ENCODE measurements around the gene DENND1A.

The DENND1A gene

GRCh38 chr9:123360161-123361085 lies 569.5 kb downstream of the DENND1A start:
- TF ChIP-seq CTCF (IDR thresholded peaks at IDR 0.05): no peak

- TF ChIP-seq CTCF (IDR thresholded peaks at IDR 0.05): no peak
Measured at GRCh38 chr9:123359546-123359945, 570.4 kb downstream of the DENND1A start.

DNA sequence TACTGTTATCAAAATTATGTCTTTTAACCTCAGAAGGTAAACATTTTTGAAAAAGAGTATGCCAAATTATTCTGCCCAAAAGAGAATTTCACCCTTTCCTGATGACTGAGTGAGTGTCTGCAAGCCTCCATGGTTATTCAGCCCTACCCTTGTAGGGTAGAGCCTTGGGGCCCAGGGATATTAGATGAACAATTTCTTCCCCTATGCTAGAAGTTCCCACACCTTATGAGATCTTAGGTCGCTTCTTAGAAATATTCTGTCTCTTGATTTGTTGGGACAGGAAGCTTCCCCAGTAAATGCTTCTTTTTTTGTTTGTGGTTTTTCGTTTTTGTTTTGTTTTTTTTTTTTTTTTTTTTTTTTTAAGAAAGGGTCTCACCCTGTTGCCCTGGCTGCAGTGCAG lies 570.8 kb downstream of the DENND1A start:
- no peak for TF ChIP-seq CTCF (IDR thresholded peaks at IDR 0.05)

GRCh38 chr9:123358181-123358905 lies 571.6 kb downstream of the DENND1A start:
- no peak for TF ChIP-seq CTCF (IDR thresholded peaks at IDR 0.05)

- TF ChIP-seq CTCF (IDR thresholded peaks at IDR 0.05): no peak
Measured at GRCh38 chr9:123357743-123358059, 572.2 kb downstream of the DENND1A start.

DNA sequence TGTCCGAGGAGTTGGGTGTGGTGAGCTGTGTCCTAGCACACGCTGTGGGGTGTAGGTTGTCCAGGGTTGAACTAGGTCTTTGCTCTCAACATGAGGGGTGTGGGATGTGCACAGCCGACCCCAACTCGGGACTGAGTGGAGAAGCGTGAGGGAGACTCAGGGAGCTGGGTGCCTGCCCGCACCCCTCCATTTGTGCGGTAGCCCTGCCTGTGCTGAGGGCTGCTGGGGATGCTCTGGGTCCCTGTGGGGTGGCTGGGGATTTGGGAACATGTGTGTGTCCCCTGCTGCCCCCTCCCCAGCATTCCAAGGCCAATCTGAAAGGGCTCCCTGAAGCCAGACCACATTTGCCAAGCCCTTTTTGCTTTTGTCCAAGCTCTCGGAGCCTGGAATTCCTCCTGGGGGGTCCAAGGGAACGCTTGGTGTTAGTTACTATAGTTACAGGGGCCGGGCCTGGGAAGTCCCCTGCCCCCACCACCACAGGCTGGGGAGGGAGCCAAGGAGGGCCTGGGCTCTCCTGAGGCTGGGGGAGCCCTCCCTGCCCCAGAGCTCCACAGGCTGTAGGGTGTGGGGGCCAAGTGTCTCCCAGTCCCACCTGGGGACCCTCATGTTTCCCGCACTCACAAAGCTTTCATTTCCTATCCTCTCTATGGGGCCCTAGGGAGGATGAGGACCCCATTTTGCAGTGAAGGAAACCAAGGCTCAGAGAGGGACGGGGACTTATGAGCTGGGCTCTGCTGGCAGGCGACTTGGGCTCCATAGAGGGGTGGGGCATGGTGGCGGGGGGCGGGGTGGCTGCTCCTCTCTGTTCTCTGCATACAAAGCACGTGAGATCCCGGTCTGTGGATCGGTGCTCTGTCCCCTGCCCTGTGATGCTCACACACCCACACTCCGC lies 572.8 kb downstream of the DENND1A start:
- no peak for TF ChIP-seq CTCF (IDR thresholded peaks at IDR 0.05)

DNA sequence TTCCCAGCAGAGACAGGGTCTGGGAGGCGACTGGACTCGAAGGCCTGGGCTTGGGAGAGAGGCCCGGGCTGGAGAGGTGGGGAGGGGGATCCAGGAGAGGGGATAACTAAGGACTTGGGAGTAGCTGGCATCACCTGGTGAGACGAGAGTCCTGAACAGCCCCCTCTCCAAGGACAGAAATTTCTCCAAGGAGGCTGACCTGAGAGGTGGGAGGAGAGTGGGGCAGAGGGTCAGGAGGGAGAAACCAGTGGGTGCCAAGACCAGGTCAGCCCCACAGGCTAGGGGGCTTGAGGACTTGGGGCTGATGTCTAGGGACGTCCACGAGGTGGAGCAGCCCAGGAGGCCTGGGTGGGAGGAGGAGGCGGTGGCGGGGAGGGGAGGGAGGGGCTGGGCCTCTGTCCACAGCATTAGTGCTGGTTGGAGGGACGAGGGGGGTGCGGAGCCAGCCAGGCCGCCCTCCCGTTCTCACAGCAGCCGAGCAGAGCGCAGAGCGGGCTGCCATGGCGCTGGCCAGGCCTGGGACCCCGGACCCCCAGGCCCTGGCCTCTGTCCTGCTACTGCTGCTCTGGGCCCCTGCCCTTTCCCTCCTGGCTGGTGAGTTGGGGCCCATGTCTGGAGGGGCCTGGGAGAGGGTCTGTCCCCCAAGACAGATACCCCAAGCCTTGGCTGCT lies 574.0 kb downstream of the DENND1A start, which contains the start of gene CRB2:
CRB2 (plus strand) TSS at position 437 of the 671 bp plus-strand sequence; CDS start at position 501, 64 bp downstream.
- no peak for TF ChIP-seq CTCF (IDR thresholded peaks at IDR 0.05)

Data from LNCAP (cell line).